DND-41 (cell line): ENCODE data around the gene COMMD10.

Experiments
- EZH2 ChIP-seq: IDR thresholded peaks from 3 replicates; pipeline ENCODE4 v1.6.1; 2012; ENCODE audit warnings: borderline replicate concordance, low read depth, mild to moderate bottlenecking, moderate library complexity, low read length, inconsistent platforms; ENCODE audit not compliant: severe bottlenecking
- TF ChIP-seq, protein P1 (sequence below): IDR thresholded peaks from 2 replicates; pipeline ENCODE4 v1.5.1; 2012; ENCODE audit warnings: borderline replicate concordance, low read length, moderate library complexity, mild to moderate bottlenecking; ENCODE audit not compliant: poor library complexity, severe bottlenecking; ENCODE audit errors: extremely low read depth

DNA sequence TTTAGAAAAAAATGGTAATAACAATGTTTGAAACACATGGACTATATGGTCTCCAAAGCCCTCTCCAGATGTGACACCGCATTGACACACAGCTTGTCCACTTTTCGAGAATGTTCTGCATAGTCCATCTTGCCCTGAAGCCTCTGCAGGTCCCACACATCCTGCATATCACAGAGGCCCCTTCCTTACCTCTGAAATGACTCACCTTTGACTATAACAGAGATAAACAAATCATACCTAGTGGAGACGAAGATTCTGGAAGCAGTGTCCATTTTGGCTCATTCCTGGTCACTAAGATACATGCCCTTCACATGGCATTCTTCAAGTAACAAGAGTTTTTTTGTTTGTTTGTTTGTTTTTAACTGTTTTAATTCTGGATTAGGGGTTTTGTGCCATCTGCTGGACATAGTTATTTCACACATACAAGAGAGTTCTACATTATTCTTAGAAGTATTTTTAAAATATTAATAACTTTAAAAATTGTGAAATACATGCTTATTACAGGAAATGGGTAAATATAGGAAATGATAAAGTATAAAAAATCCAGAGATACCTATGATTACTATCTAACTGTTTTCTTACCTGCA, 47.5 kb upstream of the COMMD10 start:
- TF ChIP-seq, protein P1, sequence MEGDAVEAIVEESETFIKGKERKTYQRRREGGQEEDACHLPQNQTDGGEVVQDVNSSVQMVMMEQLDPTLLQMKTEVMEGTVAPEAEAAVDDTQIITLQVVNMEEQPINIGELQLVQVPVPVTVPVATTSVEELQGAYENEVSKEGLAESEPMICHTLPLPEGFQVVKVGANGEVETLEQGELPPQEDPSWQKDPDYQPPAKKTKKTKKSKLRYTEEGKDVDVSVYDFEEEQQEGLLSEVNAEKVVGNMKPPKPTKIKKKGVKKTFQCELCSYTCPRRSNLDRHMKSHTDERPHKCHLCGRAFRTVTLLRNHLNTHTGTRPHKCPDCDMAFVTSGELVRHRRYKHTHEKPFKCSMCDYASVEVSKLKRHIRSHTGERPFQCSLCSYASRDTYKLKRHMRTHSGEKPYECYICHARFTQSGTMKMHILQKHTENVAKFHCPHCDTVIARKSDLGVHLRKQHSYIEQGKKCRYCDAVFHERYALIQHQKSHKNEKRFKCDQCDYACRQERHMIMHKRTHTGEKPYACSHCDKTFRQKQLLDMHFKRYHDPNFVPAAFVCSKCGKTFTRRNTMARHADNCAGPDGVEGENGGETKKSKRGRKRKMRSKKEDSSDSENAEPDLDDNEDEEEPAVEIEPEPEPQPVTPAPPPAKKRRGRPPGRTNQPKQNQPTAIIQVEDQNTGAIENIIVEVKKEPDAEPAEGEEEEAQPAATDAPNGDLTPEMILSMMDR: no peak
- no peak for TF ChIP-seq EZH2
